ENCODE results near the gene CHD9.

- TF ChIP-seq CTCF (IDR thresholded peaks at IDR 0.05) (no peak), POLR2A (IDR thresholded peaks at IDR 0.05) (no peak), POLR2AphosphoS5 (IDR thresholded peaks at IDR 0.05) (no peak)
Measured at GRCh38 chr16:53323924-53324323, 269.1 kb downstream of the CHD9 start.
